ENCODE data around the gene VEZF1. TPM values are rescaled to one million over a fixed set of nuclear protein-coding genes. Genes with fewer than 3 reads are reported as not detected.
A peak's percentile ranks its signal among the peaks of the same experiment; 100 is the strongest.

Gene VEZF1
- total and polyA plus RNA-seq, 2 of the 4 experiments (the other 2 are of a cell fraction) = 21.1 to 42.1 TPM

DNA sequence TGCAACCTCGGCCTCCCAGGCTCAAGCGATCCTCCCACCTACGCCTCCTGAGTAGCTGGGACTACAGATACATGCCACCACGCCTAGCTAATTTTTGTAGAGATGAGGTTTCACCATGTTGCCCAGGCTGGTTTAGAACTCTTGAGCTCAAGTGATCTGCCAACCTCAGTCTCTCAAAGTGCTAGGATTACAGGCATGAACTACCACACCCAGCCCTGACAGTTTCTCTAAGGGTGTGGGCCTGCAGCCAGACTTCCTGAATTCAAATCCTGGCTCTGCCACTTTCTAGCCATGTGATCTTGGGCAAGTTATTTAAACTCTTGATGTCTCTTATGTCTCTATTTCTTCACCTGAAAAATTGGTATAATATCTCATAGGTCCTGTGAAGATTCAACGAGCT lies 38.4 kb downstream of the VEZF1 start:
- no peak overlapping the region for H3K4me2 ChIP-seq (ENCODE audit: low read depth, low read length)
- H4K91ac ChIP-seq (ENCODE audit: insufficient read depth, low read depth, low read length) = peak overlapping the region; percentile 96
- H4K20me1 ChIP-seq (ENCODE audit: insufficient read depth, low read length) = 0 out of 2 replicates have a peak, but pooled peaks cover 3% of the 10 kb centered on the region
- H2BK15ac ChIP-seq (ENCODE audit: low read depth, low read length) = peak overlapping the region; percentile 66; the same call in 1 of the 3 replicates
- peak overlapping the region; percentile 84 for H2AK5ac ChIP-seq (ENCODE audit: low read depth, low read length)
- peak overlapping the region; percentile 96 for H2BK5ac ChIP-seq (ENCODE audit: low read depth, low read length, poor library complexity, severe bottlenecking)
- peak overlapping the region; percentile 91 for H2BK120ac ChIP-seq (ENCODE audit: low read depth, low read length)
- peak overlapping the region; percentile 84 for H2BK20ac ChIP-seq (ENCODE audit: low read depth, low read length)
- peak overlapping the region; percentile 24 to 47; a peak in 3 of 4 replicates for H4K8ac ChIP-seq (ENCODE audit: low read depth in 2 of 2, low read length in 2 of 2)
- H2AFZ ChIP-seq (replicated peaks; ENCODE audit: low read length, poor library complexity) = no peak overlapping the region
- CTCF ChIA-PET = interaction anchor here (1.5 to 1.7 kb wide), 2 partner anchors 47 to 75 kb away, joined by 3 to 5 read pairs; no protein-coding TSS in a partner anchor
- peak overlapping the region; percentile 90 for H3K27ac ChIP-seq (ENCODE audit: insufficient read depth, low read length)
- intact Hi-C loops (cut with micrococcal nuclease) = loop anchor here (2.0 kb wide), 2 partner anchors 37 to 57 kb away; no protein-coding TSS in a partner anchor
- no peak overlapping the region for H3K4me3 ChIP-seq (ENCODE audit: insufficient read depth, low read depth, low read length)
- POLR2A ChIA-PET (ENCODE audit: unreplicated experiment) = interaction anchor here (0.6 kb wide), 1 partner anchor 77 kb away, joined by 5 read pairs; no protein-coding TSS in a partner anchor
- no peaks in the 10 kb centered on the region for H3K27me3 ChIP-seq (ENCODE audit: control insufficient read depth, insufficient read depth, low read length)
- H3K9me3 ChIP-seq (ENCODE audit: control insufficient read depth, insufficient read depth, low read length) = no peaks in the 10 kb centered on the region
- peak overlapping the region; percentile 86 for H3K14ac ChIP-seq (replicated peaks; ENCODE audit: low read depth, low read length)
- peak overlapping the region; percentile 94; the same call in 1 of the 2 replicates for H3K23ac ChIP-seq (ENCODE audit: low read depth, low read length)
- H2AK9ac ChIP-seq (replicated peaks; ENCODE audit: low read depth, low read length, poor library complexity) = no peak overlapping the region
- peak overlapping the region; percentile 6; the same call in 1 of the 2 replicates for H3K18ac ChIP-seq (ENCODE audit: low read depth, low read length)
- no CpG with 5 or more reads among the region's 5 CpGs for WGBS, 2 experiments (ENCODE audit: extremely low coverage in 2 of 2, insufficient read length in 1 of 2)
- H3K36me3 ChIP-seq (ENCODE audit: control insufficient read depth, insufficient read depth, low read length) = no peaks in the 10 kb centered on the region
- DNase-seq = no peak
- no TSS peak for BruUV-seq (replicated peaks)
- peaks cover 37 to 81% of the 10 kb centered on the region in 2 experiments for H3K79me1 ChIP-seq (ENCODE audit: low read depth in 1 of 2, low read length in 2 of 2)
- ATAC-seq (ENCODE audit: low read depth) = no peak
- H3K9me1 ChIP-seq (ENCODE audit: insufficient read depth, low read length) = peaks cover 39% of the 10 kb centered on the region
- H3K56ac ChIP-seq (ENCODE audit: extremely low read depth, insufficient read depth, low read length) = peak overlapping the region; percentile 14; the same call in 1 of the 2 replicates
- no peak for TF ChIP-seq MAZ (IDR thresholded peaks at IDR 0.05; ENCODE audit: borderline replicate concordance, low read depth, low read length)
- TF ChIP-seq MXI1 (IDR thresholded peaks at IDR 0.05; ENCODE audit: borderline replicate concordance, low read depth, low read length) = no peak
- TF ChIP-seq BHLHE40 (IDR thresholded peaks at IDR 0.05; ENCODE audit: low read depth, low read length) = no peak
- no peak for TF ChIP-seq CHD1 (IDR thresholded peaks at IDR 0.05; ENCODE audit: low read depth, low read length)
- TF ChIP-seq, protein P1, sequence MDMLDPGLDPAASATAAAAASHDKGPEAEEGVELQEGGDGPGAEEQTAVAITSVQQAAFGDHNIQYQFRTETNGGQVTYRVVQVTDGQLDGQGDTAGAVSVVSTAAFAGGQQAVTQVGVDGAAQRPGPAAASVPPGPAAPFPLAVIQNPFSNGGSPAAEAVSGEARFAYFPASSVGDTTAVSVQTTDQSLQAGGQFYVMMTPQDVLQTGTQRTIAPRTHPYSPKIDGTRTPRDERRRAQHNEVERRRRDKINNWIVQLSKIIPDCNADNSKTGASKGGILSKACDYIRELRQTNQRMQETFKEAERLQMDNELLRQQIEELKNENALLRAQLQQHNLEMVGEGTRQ (IDR thresholded peaks at IDR 0.05; ENCODE audit: low read depth, low read length) = no peak
- dilution Hi-C loops (cut with HindIII; ENCODE audit: low sequenced_read_pairs, unreplicated experiment) = no loop called here
- in situ Hi-C loops (cut with MboI; ENCODE audit: low sequenced_read_pairs) = no loop called here
- peak overlapping the region; percentile 98 for H3K4ac ChIP-seq (ENCODE audit: low read depth, low read length)
- peak overlapping the region; percentile 36; the same call in 1 of the 2 replicates for H4K5ac ChIP-seq (ENCODE audit: low read depth, low read length)
- H3K9ac ChIP-seq (ENCODE audit: low read depth, low read length) = 0 out of 2 replicates have a peak overlapping the region, but pooled peaks have one; percentile 2
- peaks cover 36% of the 10 kb centered on the region for H3K4me1 ChIP-seq (ENCODE audit: control insufficient read depth, insufficient read depth, low read length)
